GM21360 (cell line): ENCODE data around the gene SLC23A1.

Experiments used
- ATAC-seq: cut with Tn5 transposase; IDR thresholded peaks from one replicate; pipeline ENCODE4 v1.9.1; 2021; ENCODE audit warnings: mild to moderate bottlenecking, moderate library complexity; ENCODE audit not compliant: unreplicated experiment

Gene SLC23A1

DNA sequence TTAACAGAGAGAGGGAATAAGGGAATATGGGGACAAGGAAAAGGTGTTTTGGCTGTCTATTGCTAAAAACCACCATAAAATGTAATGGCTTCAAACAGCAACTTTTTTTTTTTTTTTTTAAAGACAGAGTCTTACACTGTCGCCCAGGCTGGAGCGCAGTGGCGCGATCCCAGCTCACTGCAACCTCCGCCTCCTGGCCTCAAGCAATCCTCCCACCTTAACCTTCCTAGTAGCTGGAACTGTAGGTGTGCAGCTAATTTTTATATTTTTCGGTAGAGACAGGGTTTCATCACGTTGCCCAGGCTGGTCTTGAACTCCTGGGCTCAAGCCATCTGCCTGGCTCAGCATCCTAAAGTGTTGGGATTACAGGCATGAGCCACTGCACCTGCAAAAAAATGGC lies 25.1 kb upstream of the SLC23A1 start:
- no peak for ATAC-seq

DNA sequence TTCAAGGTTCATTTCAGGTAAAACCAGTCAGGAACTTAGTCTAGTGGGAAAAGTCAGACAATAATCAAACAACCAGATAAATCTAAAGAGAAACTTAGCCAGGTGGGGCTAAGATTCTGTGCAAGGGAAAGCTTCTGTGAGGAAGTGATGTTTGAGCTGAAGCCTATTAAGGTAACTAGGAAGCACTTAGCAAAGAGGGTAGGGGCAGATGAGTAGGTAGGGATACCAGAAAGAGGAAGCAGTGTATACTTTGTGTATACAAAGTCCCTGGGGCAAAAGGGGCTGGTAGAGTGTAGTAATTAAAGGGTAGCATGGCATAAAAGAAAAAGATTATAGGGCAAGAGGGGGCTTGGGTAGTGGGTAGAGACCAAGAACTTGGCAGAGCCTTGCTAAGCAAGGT lies 24.4 kb upstream of the SLC23A1 start:
- ATAC-seq, result no peak

DNA sequence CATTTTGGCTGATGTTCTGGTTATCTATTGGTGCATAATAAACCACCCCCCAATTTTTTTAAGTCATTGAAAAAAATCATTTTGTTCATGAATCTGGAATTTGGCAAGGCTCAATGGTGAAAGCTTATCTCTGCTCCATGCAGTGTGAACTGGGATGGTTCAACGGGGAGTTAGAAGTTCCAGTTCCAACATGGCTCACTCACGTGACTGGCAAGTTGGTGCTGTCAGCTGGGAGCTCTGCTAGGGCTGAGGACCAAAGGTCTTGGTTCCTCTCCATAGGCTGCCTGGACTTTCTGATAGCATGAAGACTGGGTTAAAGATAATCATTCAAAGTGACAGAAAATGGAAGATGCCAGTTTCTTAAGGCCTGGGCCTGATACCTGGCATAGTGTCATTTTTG lies 23.9 kb upstream of the SLC23A1 start:
- ATAC-seq, result no peak

DNA sequence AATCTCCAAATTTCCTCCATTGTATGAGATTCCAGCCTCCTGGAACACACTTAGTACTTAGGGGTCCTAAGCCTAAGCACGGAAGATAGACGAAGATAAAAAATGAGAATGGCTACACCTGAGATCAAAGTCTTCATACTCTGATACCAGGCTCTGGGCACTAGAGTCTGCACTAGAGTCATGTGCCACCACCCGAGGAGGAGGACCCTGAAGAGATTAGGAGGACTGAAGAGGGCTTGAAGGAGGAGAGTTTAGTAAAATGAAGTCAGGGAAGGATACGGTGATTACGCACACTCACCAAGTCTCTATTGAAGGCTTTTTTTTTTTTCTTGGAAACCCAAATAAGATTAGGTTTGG lies 21.4 kb upstream of the SLC23A1 start:
- no peak for ATAC-seq

DNA sequence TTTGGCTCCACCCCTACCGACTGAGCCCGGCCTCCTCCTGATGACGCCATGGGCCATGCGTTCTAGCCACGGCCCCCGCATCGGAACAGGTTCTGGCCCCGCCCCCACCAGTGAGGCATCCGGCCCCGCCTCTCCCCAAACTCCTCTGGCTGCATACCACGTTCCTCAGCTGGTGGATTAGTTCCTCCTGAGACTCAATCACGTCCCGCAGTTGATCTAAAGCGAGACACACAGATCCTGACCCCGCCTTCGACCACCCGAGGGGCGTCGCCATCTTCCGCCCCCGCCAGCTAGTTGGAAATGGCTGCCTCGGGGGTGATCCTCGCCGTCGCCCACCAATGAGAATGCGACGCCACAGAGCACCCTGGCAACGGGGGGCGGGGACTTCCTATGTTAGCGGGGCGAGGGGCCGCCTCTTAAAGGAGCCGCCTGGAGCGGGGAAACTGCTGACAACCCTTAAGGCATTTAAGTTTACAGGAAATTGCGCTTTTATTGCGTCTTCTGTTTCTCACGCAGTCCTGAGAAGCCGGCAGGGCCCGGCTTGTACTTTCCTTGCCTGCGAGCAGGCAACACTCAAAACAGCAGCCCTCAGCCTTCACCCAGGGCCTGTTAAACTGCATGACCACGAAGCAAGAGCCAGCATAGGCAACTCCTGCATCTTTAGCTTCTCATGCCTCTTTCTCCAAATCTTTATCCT lies 20.8 kb upstream of the SLC23A1 start, which contains the start of gene SPATA24:
Gene SPATA24, minus strand, starts transcription at position 303 of the 697 bp plus-strand sequence. Its CDS starts 29 bp downstream, at position 274.
- ATAC-seq, result peak; percentile 78

DNA sequence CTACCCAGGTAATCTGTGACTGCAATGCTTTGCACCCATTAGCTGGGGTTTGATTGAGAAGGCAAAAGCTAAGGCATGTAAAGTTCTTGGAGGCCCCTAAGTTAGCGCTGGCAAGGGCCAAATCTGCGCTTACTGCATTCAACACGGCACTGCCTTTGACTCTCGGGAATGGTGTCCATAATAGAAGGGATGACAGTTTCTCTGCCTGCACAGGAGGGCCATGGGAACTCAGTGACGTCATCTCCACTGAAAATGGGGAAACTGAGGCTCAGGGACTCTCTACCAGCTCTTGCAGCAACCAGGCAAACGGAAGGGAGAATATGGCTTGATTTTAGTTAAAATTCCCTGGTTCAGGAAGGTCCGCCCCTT lies 20.3 kb upstream of the SLC23A1 start:
- no peak for ATAC-seq

DNA sequence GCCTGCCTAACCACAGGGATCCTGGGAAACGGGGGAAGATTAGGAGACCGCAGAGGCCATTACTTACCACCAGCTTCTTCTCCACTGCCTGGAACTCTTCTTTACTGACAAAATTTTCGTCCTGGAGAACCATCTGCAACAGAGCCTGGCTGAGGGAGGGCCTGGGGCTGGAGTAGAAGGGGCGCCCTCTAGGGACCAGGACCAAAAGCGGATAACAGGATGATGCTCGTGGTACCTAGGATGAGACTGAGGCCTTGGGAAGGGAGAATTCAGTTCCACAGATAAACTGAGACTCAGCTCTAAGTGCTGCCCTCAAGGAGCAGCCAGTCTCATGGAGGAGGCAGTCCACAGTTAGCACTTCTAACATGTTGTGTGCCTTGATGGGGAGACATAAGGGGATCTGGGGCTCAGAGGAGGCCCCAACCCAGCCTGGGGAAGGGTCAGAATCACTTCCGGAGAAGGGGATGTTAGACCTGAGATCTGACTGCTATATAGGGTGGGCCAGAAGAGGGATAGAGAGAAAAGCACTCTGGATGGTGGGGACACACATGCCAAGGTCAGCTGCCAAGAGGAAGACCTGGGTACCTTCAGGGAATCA lies 19.6 kb upstream of the SLC23A1 start:
- ATAC-seq, result no peak

DNA sequence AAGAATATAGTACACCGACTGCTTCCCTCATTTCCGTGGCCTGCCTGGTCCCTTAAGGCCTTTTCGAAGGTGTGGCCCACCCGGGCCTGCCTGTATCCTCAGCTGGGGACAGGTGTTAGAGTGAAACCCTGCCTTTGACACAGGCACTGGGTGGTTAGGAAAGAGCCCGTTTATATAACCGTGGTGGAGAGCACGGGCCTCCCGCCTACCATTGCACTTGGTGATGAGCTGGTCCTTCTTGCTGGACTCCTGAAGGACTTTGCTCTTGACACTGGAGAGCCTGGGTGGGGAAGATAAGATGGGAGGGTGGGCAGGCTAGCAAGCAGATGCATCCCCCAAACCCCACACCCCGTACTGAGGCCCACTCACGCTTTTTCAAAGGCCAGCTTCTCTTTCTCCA lies 18.4 kb upstream of the SLC23A1 start:
- ATAC-seq, result no peak

DNA sequence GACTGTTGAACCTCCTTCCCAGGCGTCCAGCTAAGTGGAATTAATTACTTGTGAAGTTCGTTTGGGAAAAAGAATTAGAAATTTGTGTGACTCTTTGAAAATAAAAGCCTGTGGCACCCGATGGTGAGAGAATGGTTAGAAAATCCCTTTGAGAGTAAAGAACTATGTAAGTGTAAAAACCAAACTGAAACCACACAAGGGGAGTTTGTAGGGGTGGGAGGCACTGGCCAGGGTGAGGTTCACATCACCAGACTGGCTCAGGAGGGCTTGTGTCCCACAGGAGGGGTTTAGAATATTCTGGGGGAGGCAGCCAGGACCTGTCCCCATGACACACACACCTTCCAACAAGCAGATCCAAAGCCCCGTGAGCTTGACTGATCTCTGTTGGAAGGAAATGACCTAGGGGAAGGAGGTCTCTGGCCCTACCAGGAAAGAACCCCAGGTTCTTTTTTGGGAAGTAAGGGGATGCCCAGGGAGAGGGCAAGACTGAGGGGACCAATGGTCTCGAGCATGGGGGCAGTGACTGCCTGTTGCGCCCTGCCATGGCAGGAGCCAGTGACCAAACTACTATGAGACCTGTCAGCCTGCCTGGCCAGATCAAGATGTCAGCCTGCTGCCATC lies 16.5 kb upstream of the SLC23A1 start:
- ATAC-seq, result no peak

DNA sequence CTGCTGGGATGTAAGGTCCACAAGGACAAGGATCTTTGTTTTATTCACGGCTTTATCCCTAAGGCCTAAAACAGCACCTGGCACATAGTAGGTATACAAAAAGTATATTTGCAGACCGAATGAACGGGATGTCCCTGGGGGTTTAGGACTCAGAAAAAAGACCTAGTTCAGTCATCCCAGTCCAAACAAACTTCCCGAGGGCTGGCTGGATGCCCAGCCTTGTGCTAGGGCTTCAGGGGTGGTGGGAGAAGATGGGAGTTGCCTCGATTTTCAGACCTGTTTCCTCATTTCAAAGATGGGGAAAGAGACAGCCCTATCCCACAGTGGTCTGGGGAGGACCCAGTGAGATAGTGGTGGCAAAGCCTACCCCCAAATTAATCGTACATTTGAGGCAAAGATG lies 14.8 kb upstream of the SLC23A1 start:
- no peak for ATAC-seq

DNA sequence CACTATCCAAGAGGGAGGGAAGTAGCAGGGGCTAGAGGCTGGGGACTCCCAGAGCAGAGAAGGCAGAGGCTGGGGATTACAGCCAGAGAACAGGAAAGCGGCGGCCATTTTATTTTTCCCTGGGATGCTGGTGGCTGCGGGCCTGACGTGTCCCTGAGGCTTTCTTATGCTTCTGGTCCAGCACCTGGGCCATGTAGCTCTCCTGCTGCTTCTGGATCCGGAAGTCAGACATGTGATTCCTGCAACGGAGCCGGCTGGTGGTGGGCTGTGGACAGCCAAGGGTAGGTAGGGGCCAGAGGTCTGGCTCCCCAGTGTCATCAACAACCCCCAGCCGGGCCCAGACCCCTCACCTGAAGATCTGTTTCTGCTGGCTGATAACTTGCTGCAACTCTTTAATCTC lies 13.6 kb upstream of the SLC23A1 start:
- ATAC-seq, result no peak

DNA sequence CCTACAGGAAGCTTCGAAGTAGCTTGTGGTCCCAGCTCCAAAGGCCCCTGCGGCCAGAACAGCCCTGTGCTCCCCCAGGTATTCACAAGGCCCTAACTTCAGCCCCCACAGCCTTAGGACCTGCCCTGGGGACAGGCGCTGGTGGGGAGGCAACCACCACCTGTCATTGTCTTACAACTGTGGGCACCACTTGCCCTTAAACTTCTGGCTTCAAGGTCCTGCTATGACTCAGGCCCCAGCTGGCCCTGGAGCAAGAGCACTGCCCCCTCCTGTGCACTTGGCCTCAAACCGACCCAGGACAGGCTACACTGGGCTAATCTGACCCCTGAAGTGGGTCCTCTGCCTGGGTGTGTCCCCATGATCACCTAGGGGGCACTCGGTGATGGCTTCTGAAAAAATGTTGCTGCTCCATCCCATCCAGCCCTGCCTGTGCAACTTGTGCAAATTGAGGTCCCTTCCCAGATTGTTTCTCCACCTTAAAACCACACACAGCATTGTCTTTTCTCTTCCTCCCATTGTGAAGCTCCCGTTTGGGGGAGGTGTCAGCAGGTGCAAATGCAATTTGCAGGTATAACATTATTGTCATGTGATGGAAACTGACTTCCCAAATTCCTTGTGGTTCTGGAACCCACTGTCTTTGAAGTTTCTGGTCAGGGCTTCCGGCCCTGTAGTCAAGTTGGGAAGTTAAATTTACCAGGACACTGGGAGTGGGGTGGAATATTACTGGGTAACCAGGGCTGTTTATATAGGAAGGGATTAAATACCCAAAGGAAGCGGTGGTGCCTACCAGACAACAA lies 12.9 kb upstream of the SLC23A1 start:
- no peak for ATAC-seq

DNA sequence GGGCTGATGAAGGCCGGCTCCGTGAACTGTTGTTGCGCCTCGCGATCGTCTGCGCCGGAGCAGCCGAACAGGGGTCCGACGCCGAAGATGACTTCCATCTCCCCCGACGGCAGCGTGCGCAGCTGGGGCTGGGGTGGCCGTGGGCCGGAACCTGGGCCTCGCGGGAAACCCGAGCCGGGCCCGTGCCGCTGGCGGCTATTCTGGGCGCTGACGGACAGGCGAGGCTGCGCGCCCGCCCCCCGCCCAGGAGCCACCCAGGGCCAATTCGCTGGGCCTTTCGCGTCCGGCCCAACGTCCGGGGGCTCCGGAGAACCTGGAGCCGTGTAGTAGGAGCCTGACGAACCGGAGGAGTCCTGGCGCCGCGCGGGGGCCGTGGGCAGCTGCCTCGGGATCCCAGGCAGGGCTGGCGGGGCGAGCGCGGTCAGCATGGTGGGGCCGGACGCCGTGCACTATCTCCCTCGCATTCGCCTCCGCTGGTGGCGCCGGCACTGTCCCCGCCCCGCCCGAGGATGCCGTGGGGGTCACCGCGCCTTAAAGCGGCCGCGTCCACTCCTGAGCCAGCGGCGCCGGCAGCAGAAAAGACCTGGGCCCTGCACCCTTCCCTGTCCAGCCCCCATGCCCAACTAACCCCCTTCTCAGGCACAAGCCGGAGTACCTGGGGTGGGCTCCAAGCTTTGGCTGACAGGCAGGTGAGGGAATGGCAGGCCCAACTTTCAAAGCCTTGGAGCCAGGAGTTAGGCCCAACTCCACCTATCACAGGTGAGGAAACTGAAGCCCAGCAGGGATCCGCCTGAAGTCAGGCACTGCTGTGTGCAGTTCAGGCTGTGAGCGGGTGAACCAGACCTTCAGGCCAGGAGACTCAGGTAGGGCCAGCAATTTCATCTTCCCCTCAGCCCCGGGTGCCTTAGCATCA lies 11.8 kb upstream of the SLC23A1 start, which contains the start of gene PROB1:
Gene PROB1, minus strand, starts transcription at position 451 of the 913 bp plus-strand sequence. Its CDS starts 23 bp downstream, at position 428.
- ATAC-seq, result no peak

DNA sequence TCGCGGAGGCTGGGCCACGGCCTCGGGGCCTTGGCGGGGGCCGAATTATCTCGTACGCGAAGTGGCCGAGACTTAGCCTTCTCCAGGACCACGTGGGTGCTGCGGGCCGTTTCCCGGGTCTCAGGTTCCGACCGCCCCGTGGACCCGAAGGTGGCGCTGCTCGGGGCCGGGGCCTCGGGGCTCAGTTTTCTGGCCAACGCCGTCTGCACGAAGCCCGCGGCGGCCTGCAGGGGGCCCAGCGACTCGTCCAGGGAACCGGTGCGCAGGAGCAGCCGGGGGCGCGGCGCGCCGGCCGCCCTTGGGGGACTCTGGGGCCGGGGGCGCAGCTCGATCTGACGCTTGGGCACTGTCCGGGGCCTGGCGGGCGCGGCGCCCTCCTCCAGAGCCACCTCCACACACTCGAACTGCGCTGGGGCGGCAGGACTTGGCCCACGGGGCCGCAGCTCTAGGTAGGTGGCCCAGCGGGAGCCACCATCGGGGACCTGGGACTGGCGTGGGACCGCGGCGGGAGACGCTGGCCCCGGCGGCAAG lies 11.1 kb upstream of the SLC23A1 start:
- ATAC-seq, result no peak

DNA sequence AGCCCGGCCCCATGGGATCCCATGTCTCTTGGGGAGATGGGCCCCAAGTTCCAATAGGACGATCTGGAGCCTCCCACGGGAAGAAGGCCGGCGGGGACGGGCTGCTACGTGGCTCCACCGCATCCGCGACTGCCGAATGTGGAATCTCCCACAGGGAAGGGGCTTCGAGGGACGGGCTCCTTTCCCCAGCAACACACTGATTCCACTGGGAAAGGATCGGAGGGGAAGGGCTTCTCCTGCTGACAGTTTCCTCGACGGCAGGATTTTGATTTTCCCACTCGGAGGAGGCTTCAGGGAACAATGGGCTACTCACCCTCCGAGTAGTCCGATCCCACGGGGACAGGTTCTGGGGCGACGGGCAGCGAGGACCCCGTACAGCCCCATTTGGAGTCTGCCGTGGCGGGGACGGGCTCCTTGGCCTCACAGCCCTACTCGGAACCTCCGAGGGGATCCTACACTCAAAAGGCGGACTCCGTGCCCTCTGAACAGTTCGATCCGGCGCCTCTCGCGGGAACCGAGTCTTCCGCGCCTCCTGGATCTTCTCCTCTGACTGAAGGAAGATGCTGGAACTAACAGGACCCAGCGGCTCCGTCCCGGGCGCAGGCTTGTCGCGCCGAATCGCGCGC lies 10.5 kb upstream of the SLC23A1 start:
- no peak for ATAC-seq

DNA sequence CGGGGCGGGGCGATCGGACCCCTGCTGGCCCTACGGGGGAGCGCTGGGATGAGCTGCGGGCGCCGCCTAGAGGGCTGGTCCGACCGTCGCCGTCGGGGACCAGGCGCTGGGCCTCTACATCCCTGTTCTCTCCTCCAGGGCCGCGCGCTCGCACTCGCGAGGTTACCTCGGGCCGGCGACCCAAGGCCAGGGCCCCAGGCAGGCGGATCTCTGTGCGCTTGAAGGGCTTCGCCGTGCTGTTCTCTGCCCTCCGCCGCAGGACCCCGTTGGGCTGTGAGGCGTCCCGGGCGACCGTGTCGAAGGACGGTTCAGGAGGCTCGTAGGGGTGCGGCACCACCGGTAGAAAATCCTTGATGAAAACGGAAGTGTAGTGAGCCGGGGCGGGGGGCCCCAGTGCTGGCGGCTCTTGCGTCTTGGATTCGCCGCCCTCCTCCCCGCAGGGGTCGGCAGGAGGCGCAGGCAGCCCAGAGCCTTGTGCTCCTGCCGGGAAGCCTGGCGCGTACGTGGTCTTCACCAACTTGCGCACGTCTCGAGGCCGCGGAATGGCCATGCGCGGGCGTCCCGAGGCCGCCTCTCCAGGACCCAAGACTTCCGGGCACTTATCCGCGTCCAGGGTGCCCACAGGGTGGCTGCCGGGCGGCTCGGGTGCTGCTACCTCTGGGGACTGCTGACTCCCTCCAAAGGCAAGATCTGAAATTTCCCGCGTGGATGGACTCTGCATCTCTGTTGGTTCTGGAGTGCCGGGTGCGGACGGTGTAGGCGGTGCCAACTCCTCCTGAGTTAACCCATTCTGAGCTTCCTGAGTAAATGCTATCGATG lies 9.8 kb upstream of the SLC23A1 start:
- peak; percentile 39 for ATAC-seq

DNA sequence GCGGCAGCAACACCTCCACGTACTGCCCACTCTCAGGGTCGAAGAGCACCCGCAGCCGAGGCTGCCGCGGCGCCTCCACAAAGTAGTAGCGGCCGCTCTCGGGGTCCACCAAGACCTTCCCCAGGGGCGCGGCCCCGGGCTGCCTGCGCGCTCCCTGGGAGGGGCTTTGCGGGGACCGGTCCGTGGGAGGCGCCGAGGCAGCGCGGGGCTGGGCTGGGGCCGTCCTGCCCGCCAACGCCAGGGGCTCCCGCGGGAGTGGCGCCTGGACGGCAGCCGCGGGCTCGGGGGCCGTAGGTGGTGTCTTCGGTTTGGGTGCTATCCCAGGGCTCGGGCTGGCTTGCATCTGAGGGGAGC lies 9.2 kb upstream of the SLC23A1 start:
- no peak for ATAC-seq

DNA sequence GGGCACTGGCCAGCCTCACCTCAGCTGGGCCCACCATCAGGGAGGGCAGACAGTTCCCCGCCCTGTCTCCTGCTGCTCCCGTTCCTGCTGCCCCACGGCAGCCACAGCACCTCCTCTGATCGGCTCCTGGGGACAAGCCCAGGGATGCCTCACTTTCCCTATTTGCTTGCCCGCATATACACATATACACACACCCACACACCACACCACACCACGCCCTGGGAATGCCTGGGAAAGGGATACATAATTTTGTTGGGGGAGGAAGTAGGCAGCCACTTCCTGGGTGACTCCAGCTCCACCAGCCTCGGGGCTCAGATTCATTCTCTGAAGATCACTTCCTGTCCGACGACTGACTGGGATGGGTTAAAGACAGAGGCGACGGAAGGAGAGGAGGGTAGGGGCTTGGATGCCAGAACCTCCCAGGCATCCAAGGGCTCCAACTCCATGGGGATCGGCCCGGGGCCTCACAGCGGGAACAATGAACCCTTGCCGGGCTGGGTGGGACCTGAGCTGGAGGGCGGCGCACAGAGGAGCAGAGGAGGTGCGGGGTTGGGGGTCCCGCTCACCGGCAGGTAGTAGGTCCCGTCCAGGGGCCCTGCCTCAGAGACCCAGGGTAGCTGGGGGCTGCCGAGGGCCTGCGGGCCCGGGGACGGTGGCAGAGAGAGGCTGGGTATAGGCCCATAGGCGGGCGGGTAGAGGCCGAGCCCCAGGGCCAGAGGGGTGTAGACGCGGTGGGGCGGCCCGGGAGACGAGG lies 8.7 kb upstream of the SLC23A1 start:
- no peak for ATAC-seq
